HCT116 (cell line): ENCODE measurements around the gene MAST4.

ENCODE experiments used
- ATF3 ChIP-seq: IDR thresholded peaks from 2 replicates; pipeline ENCODE4 v1.6.1; 2012
- MAX ChIP-seq: IDR thresholded peaks from 2 replicates; pipeline ENCODE4 v1.6.1; 2012
- POLR2A ChIP-seq: IDR thresholded peaks from 2 replicates; pipeline ENCODE4 v1.7.0; 2011; ENCODE audit warnings: borderline replicate concordance; ENCODE audit not compliant: insufficient read depth, insufficient read length; ENCODE audit errors: extremely low read depth

DNA sequence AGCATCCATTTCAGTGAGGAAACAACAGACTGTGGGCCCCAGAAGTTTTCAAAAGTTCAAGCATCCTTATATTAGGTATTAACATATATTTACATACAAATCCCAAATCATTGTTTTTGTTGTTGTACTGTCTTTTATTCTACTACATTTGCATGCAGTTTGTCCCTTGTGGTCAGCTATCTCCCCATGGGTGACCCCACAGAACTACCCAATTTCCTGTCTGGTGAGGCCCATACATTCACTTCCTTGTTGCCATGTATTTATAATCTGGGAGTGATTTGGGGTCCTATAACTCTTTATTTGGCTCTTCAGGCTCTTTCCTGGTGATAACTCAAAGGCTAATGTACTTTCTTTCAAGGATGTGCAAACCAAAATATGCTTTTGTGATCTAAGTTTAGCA, 603.7 kb downstream of the MAST4 start:
- no peak for TF ChIP-seq ATF3
- TF ChIP-seq MAX = no peak
- no peak for TF ChIP-seq POLR2A
